Measurements from ENCODE around the gene GZMA.

DNA sequence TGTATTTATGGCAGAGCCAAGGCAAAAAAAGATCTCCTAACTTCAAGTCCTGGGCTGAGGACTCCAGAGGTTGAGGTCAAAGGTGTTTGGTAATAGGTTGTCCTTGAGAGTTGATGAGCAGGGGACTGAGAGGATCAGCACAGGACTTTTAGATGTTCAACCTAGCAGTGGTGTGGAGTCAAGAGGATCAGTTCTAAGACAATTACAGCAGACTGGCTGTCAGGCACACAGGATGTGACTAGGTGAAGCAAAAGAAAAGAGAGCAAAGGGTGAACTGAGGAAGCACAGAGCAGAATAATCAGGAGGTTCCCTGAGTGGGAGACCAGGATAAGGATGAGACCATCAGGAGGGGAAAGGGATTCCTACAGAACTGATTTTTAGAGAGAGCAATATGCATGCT, 10.9 kb downstream of the GZMA start:
- TF ChIP-seq, protein P1, sequence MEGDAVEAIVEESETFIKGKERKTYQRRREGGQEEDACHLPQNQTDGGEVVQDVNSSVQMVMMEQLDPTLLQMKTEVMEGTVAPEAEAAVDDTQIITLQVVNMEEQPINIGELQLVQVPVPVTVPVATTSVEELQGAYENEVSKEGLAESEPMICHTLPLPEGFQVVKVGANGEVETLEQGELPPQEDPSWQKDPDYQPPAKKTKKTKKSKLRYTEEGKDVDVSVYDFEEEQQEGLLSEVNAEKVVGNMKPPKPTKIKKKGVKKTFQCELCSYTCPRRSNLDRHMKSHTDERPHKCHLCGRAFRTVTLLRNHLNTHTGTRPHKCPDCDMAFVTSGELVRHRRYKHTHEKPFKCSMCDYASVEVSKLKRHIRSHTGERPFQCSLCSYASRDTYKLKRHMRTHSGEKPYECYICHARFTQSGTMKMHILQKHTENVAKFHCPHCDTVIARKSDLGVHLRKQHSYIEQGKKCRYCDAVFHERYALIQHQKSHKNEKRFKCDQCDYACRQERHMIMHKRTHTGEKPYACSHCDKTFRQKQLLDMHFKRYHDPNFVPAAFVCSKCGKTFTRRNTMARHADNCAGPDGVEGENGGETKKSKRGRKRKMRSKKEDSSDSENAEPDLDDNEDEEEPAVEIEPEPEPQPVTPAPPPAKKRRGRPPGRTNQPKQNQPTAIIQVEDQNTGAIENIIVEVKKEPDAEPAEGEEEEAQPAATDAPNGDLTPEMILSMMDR (IDR thresholded peaks at IDR 0.05): no peak
- TF ChIP-seq POLR2A (IDR thresholded peaks at IDR 0.05): no peak

Data from testis (tissue), 2 donors.